CD4-positive, CD25-positive, alpha-beta regulatory T cell (primary cell): ENCODE measurements around the gene RNF144A. TPM values are rescaled to one million over a fixed set of nuclear protein-coding genes. Genes with fewer than 3 reads are reported as not detected.

ENCODE experiments used
- ATAC-seq, 2 donors: fragments of 150-1000 bp; cut with Tn5 transposase; one replicate each; pipeline ENCODE4 v1.10.0; 2021; ENCODE audit warnings: low read depth in 2 of 2, moderate number of reproducible peaks in 2 of 2, moderate library complexity in 1 of 2
- DNase-seq, 3 donors: peaks; one replicate each; pipeline versions ENCODE4 v3.0.0 to v3.0.0-alpha.2; 2012 to 2022; ENCODE audit warnings: mixed read lengths in 1 of 3
- H3K27ac ChIP-seq: one replicate; pipeline ENCODE4 v1.7.0; 2013; ENCODE audit warnings: mild to moderate bottlenecking, low read length; ENCODE audit not compliant: insufficient read depth, poor library complexity, severe bottlenecking
- H3K27me3 ChIP-seq: one replicate; pipeline ENCODE4 v1.7.0; 2013; ENCODE audit warnings: low read length; ENCODE audit not compliant: control insufficient read depth, insufficient read depth
- H3K36me3 ChIP-seq: one replicate; pipeline ENCODE4 v1.7.0; 2013; ENCODE audit warnings: mild to moderate bottlenecking, low read length, moderate library complexity; ENCODE audit not compliant: control insufficient read depth, insufficient read depth
- H3K4me1 ChIP-seq: 2 replicates; pipeline ENCODE4 v1.7.0; 2013; ENCODE audit warnings: mild to moderate bottlenecking, low read length; ENCODE audit not compliant: insufficient read depth, control insufficient read depth, poor library complexity, severe bottlenecking
- H3K4me3 ChIP-seq: one replicate; pipeline ENCODE4 v1.7.0; 2013; ENCODE audit warnings: low read depth, mild to moderate bottlenecking, low read length, moderate library complexity
- H3K9me3 ChIP-seq, 2 experiments: 1 replicate in 1 of 2; 2 replicates in 1 of 2; pipeline ENCODE4 v1.7.0; 2013; ENCODE audit warnings: low read length in 2 of 2, mild to moderate bottlenecking in 1 of 2, moderate library complexity in 1 of 2; ENCODE audit not compliant: control insufficient read depth in 2 of 2
- H3K27ac Mint-ChIP-seq, 3 donors: one replicate each; pipeline ENCODE4 v1.8.0; 2020 to 2022; ENCODE audit warnings: mild to moderate bottlenecking in 3 of 3, mixed read lengths in 3 of 3, moderate library complexity in 2 of 3
- H3K27me3 Mint-ChIP-seq: one replicate; pipeline ENCODE4 v1.8.0; 2022; ENCODE audit warnings: mild to moderate bottlenecking, mixed read lengths
- H3K36me3 Mint-ChIP-seq: one replicate; pipeline ENCODE4 v1.8.0; 2020; ENCODE audit warnings: mixed read lengths
- H3K4me1 Mint-ChIP-seq, 4 donors: one replicate each; pipeline ENCODE4 v1.8.0; 2020 to 2022; ENCODE audit warnings: mixed read lengths in 4 of 4, mild to moderate bottlenecking in 1 of 4
- H3K4me3 Mint-ChIP-seq, 4 donors: one replicate each; pipeline ENCODE4 v1.8.0; 2020 to 2022; ENCODE audit warnings: mild to moderate bottlenecking in 4 of 4, mixed read lengths in 4 of 4, moderate library complexity in 3 of 4
- H3K9me3 Mint-ChIP-seq, 7 donors: one replicate each; pipeline ENCODE4 v1.8.0; 2020 to 2022; ENCODE audit warnings: mixed read lengths in 7 of 7, mild to moderate bottlenecking in 3 of 7, moderate library complexity in 2 of 7
- polyA plus RNA-seq, 4 donors: library from polyadenylated mRNA; unstranded; fragments of 300-500 nt; fragmentation: Illumina TruSeq; gene quantifications; one replicate each; pipeline ENCODE4 v1.2.3, GENCODE V29; 2021
- total RNA-seq: library from RNA; stranded (reverse); gene quantifications from one replicate; pipeline ENCODE4 v1.2.3, GENCODE V29; 2022

The RNF144A gene
- total and polyA plus RNA-seq, 5 donors from 2014 or later: 4.8 to 11.4 (median 8.3) TPM

GRCh38 chr2:6944555-6944954 is 27.3 kb downstream of the RNF144A start:
- no peak overlapping the region for H3K27ac ChIP-seq
- no peaks in the 10 kb centered on the region for H3K9me3 Mint-ChIP-seq
- H3K36me3 ChIP-seq: peaks cover 19% of the 10 kb centered on the region
- H3K4me1 Mint-ChIP-seq: peaks cover 0 to 49% (median 18%) of the 10 kb centered on the region in 4 donors
- peaks cover 36% of the 10 kb centered on the region for H3K36me3 Mint-ChIP-seq
- DNase-seq: no peak
- H3K9me3 ChIP-seq: no peaks in the 10 kb centered on the region
- no peak overlapping the region for H3K4me3 Mint-ChIP-seq
- H3K27me3 Mint-ChIP-seq: peaks cover 11% of the 10 kb centered on the region
- peak overlapping the region in 1 of 3 donors; percentile 30 for H3K27ac Mint-ChIP-seq
- H3K4me1 ChIP-seq: no peaks in the 10 kb centered on the region
- ATAC-seq: no peak
- H3K27me3 ChIP-seq: no peaks in the 10 kb centered on the region
- H3K4me3 ChIP-seq: no peak overlapping the region

- H3K36me3 ChIP-seq: peaks cover 19% of the 10 kb centered on the region
- Mint-ChIP-seq H3K36me3 (peaks cover 36% of the 10 kb centered on the region), H3K9me3 (no peaks in the 10 kb centered on the region), H3K27me3 (peaks cover 11% of the 10 kb centered on the region), H3K27ac (peak overlapping the region; percentile 21 to 48 (median 33)), H3K4me1 (peaks cover 0 to 49% (median 19%) of the 10 kb centered on the region in 4 donors), H3K4me3 (no peak overlapping the region)
- H3K27ac ChIP-seq: no peak overlapping the region
- no peaks in the 10 kb centered on the region for H3K27me3 ChIP-seq
- H3K4me3 ChIP-seq: no peak overlapping the region
- no peaks in the 10 kb centered on the region for H3K9me3 ChIP-seq
- DNase-seq (no peak), ATAC-seq (no peak)
- H3K4me1 ChIP-seq: no peaks in the 10 kb centered on the region
Measured at GRCh38 chr2:6945087-6945813, 28.0 kb downstream of the RNF144A start.

GRCh38 chr2:6945821-6946220 is 28.6 kb downstream of the RNF144A start:
- H3K27me3 Mint-ChIP-seq: peaks cover 11% of the 10 kb centered on the region
- Histone ChIP-seq H3K27ac (no peak overlapping the region), H3K9me3 (no peaks in the 10 kb centered on the region), H3K27me3 (no peaks in the 10 kb centered on the region), H3K36me3 (peaks cover 19% of the 10 kb centered on the region), H3K4me3 (no peak overlapping the region), H3K4me1 (no peaks in the 10 kb centered on the region)
- no peaks in the 10 kb centered on the region for H3K9me3 Mint-ChIP-seq
- peaks cover 0 to 51% (median 20%) of the 10 kb centered on the region in 4 donors for H3K4me1 Mint-ChIP-seq
- DNase-seq (no peak), ATAC-seq (no peak)
- H3K36me3 Mint-ChIP-seq: peaks cover 36% of the 10 kb centered on the region
- H3K27ac Mint-ChIP-seq: peak overlapping the region; percentile 21 to 48 (median 33)
- no peak overlapping the region for H3K4me3 Mint-ChIP-seq

GRCh38 chr2:6946722-6947121 is 29.5 kb downstream of the RNF144A start:
- DNase-seq (no peak), ATAC-seq (no peak)
- Histone ChIP-seq H3K36me3 (peaks cover 13% of the 10 kb centered on the region), H3K9me3 (no peaks in the 10 kb centered on the region), H3K4me1 (no peaks in the 10 kb centered on the region), H3K27ac (no peak overlapping the region), H3K4me3 (no peak overlapping the region), H3K27me3 (no peaks in the 10 kb centered on the region)
- Mint-ChIP-seq H3K36me3 (peaks cover 30% of the 10 kb centered on the region), H3K27me3 (peaks cover 11% of the 10 kb centered on the region), H3K27ac (no peak overlapping the region), H3K9me3 (no peaks in the 10 kb centered on the region), H3K4me1 (peaks cover 4 to 56% (median 20%) of the 10 kb centered on the region in 4 donors), H3K4me3 (no peak overlapping the region)

- ATAC-seq (no peak), DNase-seq (no peak)
- Mint-ChIP-seq H3K27me3 (peaks cover 11% of the 10 kb centered on the region), H3K27ac (no peak overlapping the region), H3K4me3 (no peak overlapping the region), H3K9me3 (no peaks in the 10 kb centered on the region), H3K36me3 (peaks cover 22% of the 10 kb centered on the region), H3K4me1 (peaks cover 4 to 51% (median 16%) of the 10 kb centered on the region in 4 donors)
- Histone ChIP-seq H3K27ac (no peak overlapping the region), H3K9me3 (no peaks in the 10 kb centered on the region), H3K4me1 (no peaks in the 10 kb centered on the region), H3K27me3 (no peaks in the 10 kb centered on the region), H3K36me3 (peaks cover 6% of the 10 kb centered on the region), H3K4me3 (no peak overlapping the region)
Measured at GRCh38 chr2:6947929-6948676, 30.9 kb downstream of the RNF144A start.

- H3K27me3 ChIP-seq: no peaks in the 10 kb centered on the region
- Mint-ChIP-seq H3K4me3 (no peak overlapping the region), H3K36me3 (peaks cover 18% of the 10 kb centered on the region), H3K27me3 (peaks cover 5% of the 10 kb centered on the region), H3K4me1 (peaks cover 4 to 44% (median 13%) of the 10 kb centered on the region in 4 donors), H3K9me3 (no peaks in the 10 kb centered on the region), H3K27ac (peak overlapping the region in 1 of 3 donors; percentile 66)
- H3K4me3 ChIP-seq: no peak overlapping the region
- DNase-seq: no peak
- no peaks in the 10 kb centered on the region for H3K9me3 ChIP-seq
- H3K36me3 ChIP-seq: no peaks in the 10 kb centered on the region
- ATAC-seq: no peak
- H3K4me1 ChIP-seq: no peaks in the 10 kb centered on the region
- no peak overlapping the region for H3K27ac ChIP-seq
Measured at GRCh38 chr2:6948677-6949351, 31.6 kb downstream of the RNF144A start.

- H3K27ac Mint-ChIP-seq: no peak overlapping the region
- peaks cover 0 to 29% (median 9%) of the 10 kb centered on the region in 4 donors for H3K4me1 Mint-ChIP-seq
- no peaks in the 10 kb centered on the region for H3K36me3 ChIP-seq
- H3K27me3 ChIP-seq: no peaks in the 10 kb centered on the region
- H3K27me3 Mint-ChIP-seq: no peaks in the 10 kb centered on the region
- no peaks in the 10 kb centered on the region for H3K9me3 ChIP-seq
- no peak overlapping the region for H3K4me3 ChIP-seq
- ATAC-seq (no peak), DNase-seq (no peak)
- no peaks in the 10 kb centered on the region for H3K4me1 ChIP-seq
- H3K36me3 Mint-ChIP-seq: peaks cover 6% of the 10 kb centered on the region
- H3K27ac ChIP-seq: no peak overlapping the region
- H3K9me3 Mint-ChIP-seq: no peaks in the 10 kb centered on the region
- no peak overlapping the region for H3K4me3 Mint-ChIP-seq
Measured at GRCh38 chr2:6951046-6951445, 33.8 kb downstream of the RNF144A start.
